GM21825 (cell line): ENCODE data around the gene GJB5.
A peak's percentile ranks its signal among the peaks of the same experiment; 100 is the strongest.

ENCODE experiments used
- ATAC-seq: cut with Tn5 transposase; IDR thresholded peaks from one replicate; pipeline ENCODE4 v1.9.1; 2021; ENCODE audit warnings: mild to moderate bottlenecking, moderate library complexity; ENCODE audit not compliant: unreplicated experiment

GJB5 gene

DNA sequence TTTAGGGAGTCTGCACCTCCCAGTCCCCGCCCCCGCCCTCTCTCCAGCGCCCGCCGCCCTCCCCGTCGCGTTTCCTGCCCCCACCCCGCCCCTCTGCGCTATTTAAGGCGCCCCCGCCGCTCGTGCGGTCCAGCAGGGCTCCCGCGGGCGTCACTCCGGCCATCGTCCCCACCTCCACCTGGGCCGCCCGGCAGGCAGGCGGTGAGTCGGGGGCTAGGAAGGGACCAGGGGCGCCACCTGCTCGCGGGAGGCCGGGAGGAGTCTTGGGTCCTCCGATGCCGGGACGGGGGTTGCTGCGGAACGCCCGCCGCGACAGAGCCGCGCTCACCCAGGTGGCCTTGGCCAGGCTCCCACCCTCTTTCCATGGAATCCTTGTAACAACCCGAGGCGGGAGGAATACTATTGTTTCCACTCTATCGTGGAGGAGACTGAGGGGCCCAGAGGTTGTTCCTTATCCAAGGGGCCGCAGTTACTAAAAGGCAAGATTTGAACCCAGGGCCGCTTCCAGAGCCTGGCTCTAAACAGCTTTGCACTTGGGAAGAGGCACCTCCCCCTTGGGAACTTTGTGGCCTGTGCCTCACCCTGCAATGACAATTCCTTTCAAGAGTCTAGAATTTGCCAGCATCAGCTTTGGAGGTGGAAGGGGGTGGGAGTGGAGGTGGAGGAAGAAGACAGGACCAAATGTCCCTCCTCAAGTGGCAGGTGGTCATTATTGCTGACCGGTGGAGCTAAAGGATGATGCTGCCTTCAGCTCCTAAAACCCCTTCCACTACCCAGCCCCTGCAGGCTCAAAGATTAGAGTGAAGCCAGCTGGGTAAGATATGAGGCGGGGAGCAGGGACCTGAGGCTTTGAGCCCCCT lies 38.3 kb downstream of the GJB5 start, which contains the start of gene GJA4:
GJA4 (plus strand) TSS at position 132 of the 860 bp plus-strand sequence. CDS start 1,215 bp downstream, outside the sequence.
- no peak for ATAC-seq

DNA sequence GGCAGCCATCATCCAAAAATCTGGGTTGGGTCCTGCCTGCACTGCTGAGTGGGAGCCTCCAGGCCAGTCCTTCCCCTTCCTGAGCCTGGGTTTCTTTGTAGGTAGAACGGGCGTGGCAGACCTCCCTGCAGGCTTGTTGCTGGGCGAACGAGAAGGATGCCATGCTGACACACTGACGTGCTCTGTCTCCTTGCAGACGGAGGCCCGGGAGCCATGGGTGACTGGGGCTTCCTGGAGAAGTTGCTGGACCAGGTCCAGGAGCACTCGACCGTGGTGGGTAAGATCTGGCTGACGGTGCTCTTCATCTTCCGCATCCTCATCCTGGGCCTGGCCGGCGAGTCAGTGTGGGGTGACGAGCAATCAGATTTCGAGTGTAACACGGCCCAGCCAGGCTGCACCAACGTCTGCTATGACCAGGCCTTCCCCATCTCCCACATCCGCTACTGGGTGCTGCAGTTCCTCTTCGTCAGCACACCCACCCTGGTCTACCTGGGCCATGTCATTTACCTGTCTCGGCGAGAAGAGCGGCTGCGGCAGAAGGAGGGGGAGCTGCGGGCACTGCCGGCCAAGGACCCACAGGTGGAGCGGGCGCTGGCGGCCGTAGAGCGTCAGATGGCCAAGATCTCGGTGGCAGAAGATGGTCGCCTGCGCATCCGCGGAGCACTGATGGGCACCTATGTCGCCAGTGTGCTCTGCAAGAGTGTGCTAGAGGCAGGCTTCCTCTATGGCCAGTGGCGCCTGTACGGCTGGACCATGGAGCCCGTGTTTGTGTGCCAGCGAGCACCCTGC lies 39.3 kb downstream of the GJB5 start:
- no peak for ATAC-seq

DNA sequence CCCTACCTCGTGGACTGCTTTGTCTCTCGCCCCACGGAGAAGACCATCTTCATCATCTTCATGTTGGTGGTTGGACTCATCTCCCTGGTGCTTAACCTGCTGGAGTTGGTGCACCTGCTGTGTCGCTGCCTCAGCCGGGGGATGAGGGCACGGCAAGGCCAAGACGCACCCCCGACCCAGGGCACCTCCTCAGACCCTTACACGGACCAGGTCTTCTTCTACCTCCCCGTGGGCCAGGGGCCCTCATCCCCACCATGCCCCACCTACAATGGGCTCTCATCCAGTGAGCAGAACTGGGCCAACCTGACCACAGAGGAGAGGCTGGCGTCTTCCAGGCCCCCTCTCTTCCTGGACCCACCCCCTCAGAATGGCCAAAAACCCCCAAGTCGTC lies 39.9 kb downstream of the GJB5 start:
- no peak for ATAC-seq

DNA sequence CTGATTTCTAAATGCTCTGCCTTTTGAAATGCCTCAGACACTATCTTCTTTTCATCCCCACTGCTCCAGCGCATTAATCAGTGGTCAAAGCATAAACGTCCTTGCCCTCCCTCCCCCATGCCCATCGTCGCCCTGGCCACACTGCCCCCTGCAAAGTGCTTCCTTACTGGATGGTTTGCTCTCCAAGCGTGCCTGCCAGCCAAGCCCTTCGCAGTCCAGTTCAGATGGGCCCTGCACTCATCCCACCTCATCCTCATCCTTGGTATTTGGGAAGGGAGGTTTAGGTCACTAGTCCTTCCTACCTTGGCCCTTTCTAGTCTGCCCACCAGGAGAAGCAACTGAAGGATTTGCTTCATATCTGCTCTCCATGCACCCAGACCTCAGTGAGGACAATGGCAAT lies 41.1 kb downstream of the GJB5 start:
- ATAC-seq = no peak

DNA sequence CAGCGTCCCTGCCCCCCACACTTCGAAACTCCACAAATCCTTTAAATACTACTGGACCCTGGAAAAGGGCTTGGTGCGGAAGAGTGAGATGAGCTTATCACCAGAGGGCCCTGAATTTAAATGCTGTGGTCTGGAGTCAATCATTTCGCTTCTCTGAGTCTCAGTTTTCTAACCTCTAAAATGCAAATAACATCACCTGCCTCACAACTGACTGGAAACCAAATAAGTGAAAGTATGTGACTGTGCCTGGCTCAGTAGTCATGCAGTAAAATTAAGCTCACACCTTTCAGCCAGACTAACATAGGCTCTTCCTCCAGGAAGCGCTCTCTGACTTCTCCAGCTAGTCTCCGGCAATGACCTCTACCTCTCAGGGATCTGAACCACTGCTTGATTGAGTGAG lies 42.1 kb downstream of the GJB5 start:
- ATAC-seq = peak; percentile 47

DNA sequence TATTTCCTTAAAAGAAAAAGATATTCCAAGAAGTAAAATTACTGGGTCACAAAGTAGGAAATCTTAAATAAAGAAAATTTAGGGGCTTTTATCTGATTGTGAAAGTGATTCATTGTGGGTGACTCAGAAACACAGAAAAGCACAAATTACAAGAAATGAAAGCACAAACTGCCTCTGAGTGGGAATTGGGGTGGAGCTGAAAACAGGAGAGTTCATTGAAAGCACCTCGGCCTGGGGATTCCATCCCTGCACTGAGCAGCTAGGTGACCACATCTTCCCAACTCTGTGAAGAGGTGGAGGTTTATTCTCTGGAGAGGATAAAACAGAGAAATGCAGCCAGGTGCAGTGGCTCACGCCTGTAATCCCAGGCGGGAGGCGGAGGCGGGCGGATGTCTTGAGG lies 45.4 kb downstream of the GJB5 start:
- ATAC-seq = no peak

DNA sequence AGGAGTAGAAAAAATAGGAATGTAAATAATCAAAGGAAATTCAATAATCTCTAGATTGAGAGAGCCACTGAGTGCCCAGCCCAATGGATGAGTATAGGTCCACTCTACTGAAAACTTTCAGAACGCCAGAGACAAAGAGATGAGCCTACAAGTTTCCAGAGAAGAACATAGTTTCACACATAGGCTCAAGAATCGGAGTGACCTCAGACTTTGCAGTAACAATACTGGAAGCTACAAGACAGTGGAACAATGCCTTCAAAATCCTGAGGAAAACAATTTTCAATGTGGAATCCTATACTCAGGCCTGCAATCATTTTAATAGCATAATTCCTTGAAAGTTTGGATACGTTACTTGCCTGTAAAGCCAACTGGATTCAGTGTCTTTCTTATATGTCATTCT lies 48.9 kb downstream of the GJB5 start:
- no peak for ATAC-seq

DNA sequence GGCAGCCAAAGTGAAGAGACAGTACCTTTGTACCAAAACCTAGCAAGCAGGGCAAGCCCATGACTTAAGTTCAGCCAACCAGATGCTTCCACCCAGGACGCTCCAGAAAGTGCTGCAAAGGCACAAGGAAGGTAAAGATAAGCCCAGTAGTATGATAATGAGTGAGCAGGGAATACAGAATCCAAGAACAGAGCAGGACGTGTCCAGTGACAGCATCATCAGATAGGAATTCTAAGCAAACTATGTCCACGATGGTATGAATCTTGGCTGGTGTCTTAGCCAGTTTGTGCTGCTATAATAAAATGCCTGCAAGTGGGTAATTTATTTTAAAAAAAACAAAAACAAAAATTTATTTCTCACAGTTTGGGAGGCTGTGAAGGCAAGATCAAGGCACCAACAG lies 51.5 kb downstream of the GJB5 start:
- no peak for ATAC-seq
